HL-60 (cell line): Measurements from ENCODE around the gene ANKUB1.

Source experiments
- DNase-seq, 2 experiments: peaks; one replicate each; pipeline ENCODE4 v3.0.0-alpha.2; 2010 to 2020; ENCODE audit warnings: low read depth in 1 of 2, low spot score in 1 of 2
- H3K27ac ChIP-seq: fragments of 250-450 bp; sonication (Bioruptor Pico); replicated peaks from 2 replicates; pipeline ENCODE4 v1.5.1; 2020; ENCODE audit warnings: mild to moderate bottlenecking, moderate library complexity
- H3K27me3 ChIP-seq: fragments of 250-450 bp; sonication (Bioruptor Pico); 2 replicates; pipeline ENCODE4 v1.5.1; 2021; ENCODE audit warnings: mild to moderate bottlenecking, moderate library complexity; ENCODE audit not compliant: insufficient read depth, poor library complexity, severe bottlenecking
- H3K4me3 ChIP-seq: replicated peaks from 2 replicates; pipeline ENCODE4 v1.5.1; 2011; ENCODE audit warnings: mild to moderate bottlenecking, control low read depth, low read length; ENCODE audit not compliant: insufficient read depth
- GABPA ChIP-seq: IDR thresholded peaks from 2 replicates; pipeline ENCODE4 v1.6.1; 2012; ENCODE audit warnings: low read depth
- POLR2AphosphoS5 ChIP-seq: IDR thresholded peaks from 2 replicates; pipeline ENCODE4 v1.6.1; 2012; ENCODE audit warnings: low read depth
- SPI1 ChIP-seq: IDR thresholded peaks from 2 replicates; pipeline ENCODE4 v1.6.1; 2012; ENCODE audit warnings: low read depth, mild to moderate bottlenecking, borderline replicate concordance
- TF ChIP-seq, protein P1 (sequence below): IDR thresholded peaks from 2 replicates; pipeline ENCODE4 v1.6.1; 2012; ENCODE audit warnings: low read depth; ENCODE audit not compliant: insufficient replicate concordance
- TF ChIP-seq, protein P2 (sequence below): IDR thresholded peaks from one replicate; pipeline ENCODE4 v1.5.1; 2011; ENCODE audit warnings: low read length, control low read depth, inconsistent platforms; ENCODE audit not compliant: insufficient read depth

The ANKUB1 gene

DNA sequence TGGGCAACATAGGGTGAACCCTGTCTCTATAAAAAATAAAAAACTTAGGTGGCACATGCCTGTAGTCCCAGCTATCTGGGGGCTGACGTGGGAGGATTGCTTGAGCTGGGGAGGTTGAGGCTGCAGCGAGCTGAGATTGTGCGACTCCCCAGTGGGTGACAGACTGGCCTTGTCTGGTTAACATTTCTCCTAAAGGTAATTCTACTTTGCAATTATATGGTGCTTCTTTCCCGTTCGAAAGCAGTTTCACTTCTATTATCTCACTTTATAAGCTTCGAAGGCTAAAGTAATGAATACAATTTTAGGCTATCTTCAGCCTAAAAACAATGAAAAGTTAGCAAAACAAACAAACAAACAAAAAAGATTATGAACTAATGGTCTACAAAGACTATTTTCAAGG is 75.4 kb downstream of the ANKUB1 start:
- H3K27ac ChIP-seq: no peak overlapping the region
- TF ChIP-seq, protein P1, sequence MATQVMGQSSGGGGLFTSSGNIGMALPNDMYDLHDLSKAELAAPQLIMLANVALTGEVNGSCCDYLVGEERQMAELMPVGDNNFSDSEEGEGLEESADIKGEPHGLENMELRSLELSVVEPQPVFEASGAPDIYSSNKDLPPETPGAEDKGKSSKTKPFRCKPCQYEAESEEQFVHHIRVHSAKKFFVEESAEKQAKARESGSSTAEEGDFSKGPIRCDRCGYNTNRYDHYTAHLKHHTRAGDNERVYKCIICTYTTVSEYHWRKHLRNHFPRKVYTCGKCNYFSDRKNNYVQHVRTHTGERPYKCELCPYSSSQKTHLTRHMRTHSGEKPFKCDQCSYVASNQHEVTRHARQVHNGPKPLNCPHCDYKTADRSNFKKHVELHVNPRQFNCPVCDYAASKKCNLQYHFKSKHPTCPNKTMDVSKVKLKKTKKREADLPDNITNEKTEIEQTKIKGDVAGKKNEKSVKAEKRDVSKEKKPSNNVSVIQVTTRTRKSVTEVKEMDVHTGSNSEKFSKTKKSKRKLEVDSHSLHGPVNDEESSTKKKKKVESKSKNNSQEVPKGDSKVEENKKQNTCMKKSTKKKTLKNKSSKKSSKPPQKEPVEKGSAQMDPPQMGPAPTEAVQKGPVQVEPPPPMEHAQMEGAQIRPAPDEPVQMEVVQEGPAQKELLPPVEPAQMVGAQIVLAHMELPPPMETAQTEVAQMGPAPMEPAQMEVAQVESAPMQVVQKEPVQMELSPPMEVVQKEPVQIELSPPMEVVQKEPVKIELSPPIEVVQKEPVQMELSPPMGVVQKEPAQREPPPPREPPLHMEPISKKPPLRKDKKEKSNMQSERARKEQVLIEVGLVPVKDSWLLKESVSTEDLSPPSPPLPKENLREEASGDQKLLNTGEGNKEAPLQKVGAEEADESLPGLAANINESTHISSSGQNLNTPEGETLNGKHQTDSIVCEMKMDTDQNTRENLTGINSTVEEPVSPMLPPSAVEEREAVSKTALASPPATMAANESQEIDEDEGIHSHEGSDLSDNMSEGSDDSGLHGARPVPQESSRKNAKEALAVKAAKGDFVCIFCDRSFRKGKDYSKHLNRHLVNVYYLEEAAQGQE: no peak
- TF ChIP-seq, protein P2, sequence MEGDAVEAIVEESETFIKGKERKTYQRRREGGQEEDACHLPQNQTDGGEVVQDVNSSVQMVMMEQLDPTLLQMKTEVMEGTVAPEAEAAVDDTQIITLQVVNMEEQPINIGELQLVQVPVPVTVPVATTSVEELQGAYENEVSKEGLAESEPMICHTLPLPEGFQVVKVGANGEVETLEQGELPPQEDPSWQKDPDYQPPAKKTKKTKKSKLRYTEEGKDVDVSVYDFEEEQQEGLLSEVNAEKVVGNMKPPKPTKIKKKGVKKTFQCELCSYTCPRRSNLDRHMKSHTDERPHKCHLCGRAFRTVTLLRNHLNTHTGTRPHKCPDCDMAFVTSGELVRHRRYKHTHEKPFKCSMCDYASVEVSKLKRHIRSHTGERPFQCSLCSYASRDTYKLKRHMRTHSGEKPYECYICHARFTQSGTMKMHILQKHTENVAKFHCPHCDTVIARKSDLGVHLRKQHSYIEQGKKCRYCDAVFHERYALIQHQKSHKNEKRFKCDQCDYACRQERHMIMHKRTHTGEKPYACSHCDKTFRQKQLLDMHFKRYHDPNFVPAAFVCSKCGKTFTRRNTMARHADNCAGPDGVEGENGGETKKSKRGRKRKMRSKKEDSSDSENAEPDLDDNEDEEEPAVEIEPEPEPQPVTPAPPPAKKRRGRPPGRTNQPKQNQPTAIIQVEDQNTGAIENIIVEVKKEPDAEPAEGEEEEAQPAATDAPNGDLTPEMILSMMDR: no peak
- TF ChIP-seq GABPA (no peak), SPI1 (no peak), POLR2AphosphoS5 (no peak)
- no peak overlapping the region for H3K4me3 ChIP-seq
- no peaks in the 10 kb centered on the region for H3K27me3 ChIP-seq
- DNase-seq: no peak

DNA sequence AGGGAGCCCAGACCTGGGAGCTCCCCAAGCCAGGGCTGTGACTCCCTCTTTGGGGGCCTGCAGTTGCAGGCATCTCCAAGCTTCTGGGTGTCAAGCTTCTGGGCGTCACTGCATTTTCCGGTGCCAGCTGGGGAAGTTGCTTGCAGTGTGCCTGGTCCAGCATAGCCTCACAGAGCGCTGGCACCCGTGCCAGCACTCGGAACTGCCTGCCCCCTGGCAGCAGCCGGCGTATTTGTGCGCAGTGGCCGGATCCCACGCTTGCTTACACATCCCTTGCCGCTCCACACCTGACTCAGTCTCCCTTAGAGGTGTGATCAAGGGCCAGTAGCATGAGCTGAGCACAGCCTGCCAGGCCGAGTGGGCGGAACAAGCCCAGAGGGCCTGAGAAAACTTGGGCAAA is 77.1 kb downstream of the ANKUB1 start:
- no peaks in the 10 kb centered on the region for H3K27me3 ChIP-seq
- TF ChIP-seq SPI1 (no peak), POLR2AphosphoS5 (no peak), GABPA (no peak)
- TF ChIP-seq, protein P1: no peak
- TF ChIP-seq, protein P2: no peak
- no peak overlapping the region for H3K27ac ChIP-seq
- H3K4me3 ChIP-seq: no peak overlapping the region
- no peak for DNase-seq

DNA sequence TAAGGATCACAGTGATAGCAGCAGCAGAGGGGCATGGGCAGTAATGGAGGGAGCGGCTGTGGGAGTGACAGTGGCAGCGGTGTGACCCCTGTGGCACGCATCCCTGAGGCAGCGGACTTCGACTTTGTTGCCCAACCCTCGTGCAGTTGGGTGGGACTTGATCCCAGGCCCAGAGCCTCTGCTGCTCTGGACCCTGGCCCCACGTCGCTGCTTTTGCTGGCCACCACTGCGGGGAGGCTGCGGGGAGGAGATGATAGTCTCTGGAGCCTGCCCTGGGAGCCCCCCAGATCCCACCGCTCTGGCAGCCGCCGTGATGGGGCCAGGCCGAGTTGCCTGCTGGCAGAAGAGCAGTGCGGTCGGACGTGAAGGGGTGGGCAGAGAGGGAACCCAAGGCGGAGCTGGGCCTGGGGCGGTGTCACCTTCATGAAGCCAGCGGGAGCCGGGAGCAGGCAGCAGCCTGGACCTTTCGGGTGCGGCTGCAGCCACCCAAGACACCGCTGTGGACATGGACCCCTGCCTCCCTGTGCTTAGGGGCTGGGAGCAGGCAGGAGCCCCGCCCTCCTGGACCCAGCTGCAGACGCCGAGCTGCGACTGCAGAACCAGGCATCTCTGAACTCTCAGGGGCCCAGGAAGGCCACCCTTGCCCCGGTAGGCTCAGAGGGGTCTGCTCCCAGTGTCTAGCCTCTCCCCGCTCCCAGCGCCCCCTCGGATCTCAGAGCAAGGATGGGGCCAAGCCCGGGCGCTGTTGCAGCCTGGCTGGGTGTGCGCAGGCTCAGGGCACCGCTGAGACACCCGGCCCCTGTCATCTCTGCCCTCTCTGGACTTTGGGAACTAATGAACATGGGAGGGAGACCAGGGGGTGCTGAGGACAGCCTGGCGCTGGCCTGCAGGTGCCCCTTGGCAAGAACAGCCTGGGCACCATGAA is 78.4 kb downstream of the ANKUB1 start:
- no peak for DNase-seq
- TF ChIP-seq SPI1 (no peak), POLR2AphosphoS5 (no peak), GABPA (no peak)
- TF ChIP-seq, protein P2: no peak
- TF ChIP-seq, protein P1: no peak
- H3K27ac ChIP-seq: no peak overlapping the region
- H3K27me3 ChIP-seq: no peaks in the 10 kb centered on the region
- H3K4me3 ChIP-seq: no peak overlapping the region
